WTC11 (cell line): ENCODE results near the gene LOXL3. TPM values are rescaled to one million over a fixed set of nuclear protein-coding genes. Genes with fewer than 3 reads are reported as not detected.

Source experiments
- CREB1 ChIP-seq: sonication (generic); formaldehyde crosslinking; IDR thresholded peaks from 2 replicates; pipeline ENCODE4 v1.8.0; 2023; ENCODE audit warnings: mild to moderate bottlenecking, missing genetic modification reagents
- CREM ChIP-seq: sonication (generic); formaldehyde crosslinking; IDR thresholded peaks from 2 replicates; pipeline ENCODE4 v1.8.1; 2022; ENCODE audit warnings: mild to moderate bottlenecking, missing genetic modification reagents, moderate library complexity
- CTCF ChIP-seq: fragments of 200-600 bp; IDR thresholded peaks from 2 replicates; pipeline ENCODE4 v1.8.0; 2022; ENCODE audit warnings: antibody characterized with exemption
- ESRRA ChIP-seq: sonication (generic); formaldehyde crosslinking; IDR thresholded peaks from 2 replicates; pipeline ENCODE4 v1.8.1; 2022; ENCODE audit warnings: mild to moderate bottlenecking, missing genetic modification reagents, borderline replicate concordance
- JAZF1 ChIP-seq: fragments of 250-450 bp; sonication (Bioruptor Pico); IDR thresholded peaks from 2 replicates; pipeline ENCODE4 v1.9.0; 2021; ENCODE audit warnings: moderate library complexity, mild to moderate bottlenecking, inconsistent platforms
- PRRX2 ChIP-seq: fragments of 250-450 bp; sonication (Bioruptor Pico); IDR thresholded peaks from 2 replicates; pipeline ENCODE4 v1.8.0; 2021; ENCODE audit warnings: mild to moderate bottlenecking
- RORB ChIP-seq: fragments of 250-450 bp; sonication (Bioruptor Pico); IDR thresholded peaks from 2 replicates; pipeline ENCODE4 v1.9.0; 2021; ENCODE audit warnings: mild to moderate bottlenecking
- STAT6 ChIP-seq: sonication (generic); formaldehyde crosslinking; conservative IDR thresholded peaks from 2 replicates; pipeline ENCODE4 v1.8.1; 2023; ENCODE audit warnings: mild to moderate bottlenecking, low read depth, missing genetic modification reagents, moderate library complexity
- TEAD1 ChIP-seq: sonication (generic); formaldehyde crosslinking; IDR thresholded peaks from 2 replicates; pipeline ENCODE4 v1.8.0; 2022; ENCODE audit warnings: mild to moderate bottlenecking, missing genetic modification reagents
- TP53 ChIP-seq: sonication (generic); formaldehyde crosslinking; IDR thresholded peaks from 2 replicates; pipeline ENCODE4 v1.8.1; 2023; ENCODE audit warnings: mild to moderate bottlenecking, missing genetic modification reagents
- ZNF121 ChIP-seq: sonication (generic); formaldehyde crosslinking; IDR thresholded peaks from 2 replicates; pipeline ENCODE4 v1.8.0; 2023; ENCODE audit warnings: missing genetic modification reagents
- ZNF219 ChIP-seq: sonication (generic); formaldehyde crosslinking; IDR thresholded peaks from 2 replicates; pipeline ENCODE4 v1.8.0; 2023; ENCODE audit warnings: missing genetic modification reagents, mild to moderate bottlenecking, borderline replicate concordance
- ZNF317 ChIP-seq: sonication (generic); formaldehyde crosslinking; IDR thresholded peaks from 2 replicates; pipeline ENCODE4 v1.8.1; 2023; ENCODE audit warnings: low read depth, mild to moderate bottlenecking, moderate library complexity, missing genetic modification reagents, borderline replicate concordance
- total RNA-seq: library from RNA; stranded (reverse); gene quantifications from 3 replicates; pipeline ENCODE4 v1.2.3, GENCODE V29; 2021
- TF ChIP-seq, protein P1 (sequence below): fragments of 250-450 bp; sonication (Bioruptor Pico); IDR thresholded peaks from 2 replicates; pipeline ENCODE4 v1.9.0; 2021; ENCODE audit warnings: mild to moderate bottlenecking
- TF ChIP-seq, protein P2 (sequence below): sonication (generic); formaldehyde crosslinking; IDR thresholded peaks from 2 replicates; pipeline ENCODE4 v1.8.1; 2022; ENCODE audit warnings: low read depth, missing genetic modification reagents, borderline replicate concordance
- TF ChIP-seq, protein P3 (sequence below): sonication (generic); formaldehyde crosslinking; IDR thresholded peaks from 2 replicates; pipeline ENCODE4 v1.8.0; 2023; ENCODE audit warnings: mild to moderate bottlenecking, missing genetic modification reagents
- TF ChIP-seq, protein P4 (sequence below): sonication (generic); formaldehyde crosslinking; IDR thresholded peaks from 2 replicates; pipeline ENCODE4 v1.8.1; 2023; ENCODE audit warnings: mild to moderate bottlenecking, missing genetic modification reagents, moderate library complexity
- TF ChIP-seq, protein P5 (sequence below): sonication (generic); formaldehyde crosslinking; IDR thresholded peaks from 2 replicates; pipeline ENCODE4 v1.8.0; 2023; ENCODE audit warnings: missing genetic modification reagents, mild to moderate bottlenecking, borderline replicate concordance

Gene LOXL3
- total RNA-seq, 1 experiment from 2014 or later: 21.1 TPM

GRCh38 chr2:74515981-74516633 lies 37.6 kb downstream of the LOXL3 start (continued):
- TF ChIP-seq, protein P1, sequence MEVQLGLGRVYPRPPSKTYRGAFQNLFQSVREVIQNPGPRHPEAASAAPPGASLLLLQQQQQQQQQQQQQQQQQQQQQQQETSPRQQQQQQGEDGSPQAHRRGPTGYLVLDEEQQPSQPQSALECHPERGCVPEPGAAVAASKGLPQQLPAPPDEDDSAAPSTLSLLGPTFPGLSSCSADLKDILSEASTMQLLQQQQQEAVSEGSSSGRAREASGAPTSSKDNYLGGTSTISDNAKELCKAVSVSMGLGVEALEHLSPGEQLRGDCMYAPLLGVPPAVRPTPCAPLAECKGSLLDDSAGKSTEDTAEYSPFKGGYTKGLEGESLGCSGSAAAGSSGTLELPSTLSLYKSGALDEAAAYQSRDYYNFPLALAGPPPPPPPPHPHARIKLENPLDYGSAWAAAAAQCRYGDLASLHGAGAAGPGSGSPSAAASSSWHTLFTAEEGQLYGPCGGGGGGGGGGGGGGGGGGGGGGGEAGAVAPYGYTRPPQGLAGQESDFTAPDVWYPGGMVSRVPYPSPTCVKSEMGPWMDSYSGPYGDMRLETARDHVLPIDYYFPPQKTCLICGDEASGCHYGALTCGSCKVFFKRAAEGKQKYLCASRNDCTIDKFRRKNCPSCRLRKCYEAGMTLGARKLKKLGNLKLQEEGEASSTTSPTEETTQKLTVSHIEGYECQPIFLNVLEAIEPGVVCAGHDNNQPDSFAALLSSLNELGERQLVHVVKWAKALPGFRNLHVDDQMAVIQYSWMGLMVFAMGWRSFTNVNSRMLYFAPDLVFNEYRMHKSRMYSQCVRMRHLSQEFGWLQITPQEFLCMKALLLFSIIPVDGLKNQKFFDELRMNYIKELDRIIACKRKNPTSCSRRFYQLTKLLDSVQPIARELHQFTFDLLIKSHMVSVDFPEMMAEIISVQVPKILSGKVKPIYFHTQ (CRISPR knock-in tag): no peak
- TF ChIP-seq, protein P2, sequence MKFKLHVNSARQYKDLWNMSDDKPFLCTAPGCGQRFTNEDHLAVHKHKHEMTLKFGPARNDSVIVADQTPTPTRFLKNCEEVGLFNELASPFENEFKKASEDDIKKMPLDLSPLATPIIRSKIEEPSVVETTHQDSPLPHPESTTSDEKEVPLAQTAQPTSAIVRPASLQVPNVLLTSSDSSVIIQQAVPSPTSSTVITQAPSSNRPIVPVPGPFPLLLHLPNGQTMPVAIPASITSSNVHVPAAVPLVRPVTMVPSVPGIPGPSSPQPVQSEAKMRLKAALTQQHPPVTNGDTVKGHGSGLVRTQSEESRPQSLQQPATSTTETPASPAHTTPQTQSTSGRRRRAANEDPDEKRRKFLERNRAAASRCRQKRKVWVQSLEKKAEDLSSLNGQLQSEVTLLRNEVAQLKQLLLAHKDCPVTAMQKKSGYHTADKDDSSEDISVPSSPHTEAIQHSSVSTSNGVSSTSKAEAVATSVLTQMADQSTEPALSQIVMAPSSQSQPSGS (CRISPR knock-in tag): 0 out of 2 replicates have a peak, but pooled peaks have one; percentile 76
- TF ChIP-seq CREM (CRISPR knock-in tag): peak; percentile 54; the same call in 1 of the 2 replicates
- TF ChIP-seq STAT6 (CRISPR knock-in tag): no peak
- no peak for TF ChIP-seq RORB (CRISPR knock-in tag)
- TF ChIP-seq JAZF1 (CRISPR knock-in tag): no peak
- TF ChIP-seq CREB1 (CRISPR knock-in tag): peak; percentile 93
- TF ChIP-seq, protein P3, sequence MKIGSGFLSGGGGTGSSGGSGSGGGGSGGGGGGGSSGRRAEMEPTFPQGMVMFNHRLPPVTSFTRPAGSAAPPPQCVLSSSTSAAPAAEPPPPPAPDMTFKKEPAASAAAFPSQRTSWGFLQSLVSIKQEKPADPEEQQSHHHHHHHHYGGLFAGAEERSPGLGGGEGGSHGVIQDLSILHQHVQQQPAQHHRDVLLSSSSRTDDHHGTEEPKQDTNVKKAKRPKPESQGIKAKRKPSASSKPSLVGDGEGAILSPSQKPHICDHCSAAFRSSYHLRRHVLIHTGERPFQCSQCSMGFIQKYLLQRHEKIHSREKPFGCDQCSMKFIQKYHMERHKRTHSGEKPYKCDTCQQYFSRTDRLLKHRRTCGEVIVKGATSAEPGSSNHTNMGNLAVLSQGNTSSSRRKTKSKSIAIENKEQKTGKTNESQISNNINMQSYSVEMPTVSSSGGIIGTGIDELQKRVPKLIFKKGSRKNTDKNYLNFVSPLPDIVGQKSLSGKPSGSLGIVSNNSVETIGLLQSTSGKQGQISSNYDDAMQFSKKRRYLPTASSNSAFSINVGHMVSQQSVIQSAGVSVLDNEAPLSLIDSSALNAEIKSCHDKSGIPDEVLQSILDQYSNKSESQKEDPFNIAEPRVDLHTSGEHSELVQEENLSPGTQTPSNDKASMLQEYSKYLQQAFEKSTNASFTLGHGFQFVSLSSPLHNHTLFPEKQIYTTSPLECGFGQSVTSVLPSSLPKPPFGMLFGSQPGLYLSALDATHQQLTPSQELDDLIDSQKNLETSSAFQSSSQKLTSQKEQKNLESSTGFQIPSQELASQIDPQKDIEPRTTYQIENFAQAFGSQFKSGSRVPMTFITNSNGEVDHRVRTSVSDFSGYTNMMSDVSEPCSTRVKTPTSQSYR (CRISPR knock-in tag): 0 out of 2 replicates have a peak, but pooled peaks have one; percentile 86
- TF ChIP-seq, protein P4, sequence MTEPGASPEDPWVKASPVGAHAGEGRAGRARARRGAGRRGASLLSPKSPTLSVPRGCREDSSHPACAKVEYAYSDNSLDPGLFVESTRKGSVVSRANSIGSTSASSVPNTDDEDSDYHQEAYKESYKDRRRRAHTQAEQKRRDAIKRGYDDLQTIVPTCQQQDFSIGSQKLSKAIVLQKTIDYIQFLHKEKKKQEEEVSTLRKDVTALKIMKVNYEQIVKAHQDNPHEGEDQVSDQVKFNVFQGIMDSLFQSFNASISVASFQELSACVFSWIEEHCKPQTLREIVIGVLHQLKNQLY (CRISPR knock-in tag): no peak; the same call in 1 of the 2 replicates
- peak; percentile 96 for TF ChIP-seq TP53 (CRISPR knock-in tag)
- peak; percentile 55; the same call in 1 of the 2 replicates for TF ChIP-seq ZNF121 (CRISPR knock-in tag)
- peak; percentile 92 for TF ChIP-seq TEAD1 (CRISPR knock-in tag)
- TF ChIP-seq ESRRA (CRISPR knock-in tag): peak; percentile 76; the same call in 1 of the 2 replicates
- no peak; the same call in 1 of the 2 replicates for TF ChIP-seq ZNF219 (CRISPR knock-in tag)
- no peak; the same call in none of the 2 replicates for TF ChIP-seq ZNF317 (CRISPR knock-in tag)
- TF ChIP-seq CTCF: no peak
- TF ChIP-seq, protein P5, sequence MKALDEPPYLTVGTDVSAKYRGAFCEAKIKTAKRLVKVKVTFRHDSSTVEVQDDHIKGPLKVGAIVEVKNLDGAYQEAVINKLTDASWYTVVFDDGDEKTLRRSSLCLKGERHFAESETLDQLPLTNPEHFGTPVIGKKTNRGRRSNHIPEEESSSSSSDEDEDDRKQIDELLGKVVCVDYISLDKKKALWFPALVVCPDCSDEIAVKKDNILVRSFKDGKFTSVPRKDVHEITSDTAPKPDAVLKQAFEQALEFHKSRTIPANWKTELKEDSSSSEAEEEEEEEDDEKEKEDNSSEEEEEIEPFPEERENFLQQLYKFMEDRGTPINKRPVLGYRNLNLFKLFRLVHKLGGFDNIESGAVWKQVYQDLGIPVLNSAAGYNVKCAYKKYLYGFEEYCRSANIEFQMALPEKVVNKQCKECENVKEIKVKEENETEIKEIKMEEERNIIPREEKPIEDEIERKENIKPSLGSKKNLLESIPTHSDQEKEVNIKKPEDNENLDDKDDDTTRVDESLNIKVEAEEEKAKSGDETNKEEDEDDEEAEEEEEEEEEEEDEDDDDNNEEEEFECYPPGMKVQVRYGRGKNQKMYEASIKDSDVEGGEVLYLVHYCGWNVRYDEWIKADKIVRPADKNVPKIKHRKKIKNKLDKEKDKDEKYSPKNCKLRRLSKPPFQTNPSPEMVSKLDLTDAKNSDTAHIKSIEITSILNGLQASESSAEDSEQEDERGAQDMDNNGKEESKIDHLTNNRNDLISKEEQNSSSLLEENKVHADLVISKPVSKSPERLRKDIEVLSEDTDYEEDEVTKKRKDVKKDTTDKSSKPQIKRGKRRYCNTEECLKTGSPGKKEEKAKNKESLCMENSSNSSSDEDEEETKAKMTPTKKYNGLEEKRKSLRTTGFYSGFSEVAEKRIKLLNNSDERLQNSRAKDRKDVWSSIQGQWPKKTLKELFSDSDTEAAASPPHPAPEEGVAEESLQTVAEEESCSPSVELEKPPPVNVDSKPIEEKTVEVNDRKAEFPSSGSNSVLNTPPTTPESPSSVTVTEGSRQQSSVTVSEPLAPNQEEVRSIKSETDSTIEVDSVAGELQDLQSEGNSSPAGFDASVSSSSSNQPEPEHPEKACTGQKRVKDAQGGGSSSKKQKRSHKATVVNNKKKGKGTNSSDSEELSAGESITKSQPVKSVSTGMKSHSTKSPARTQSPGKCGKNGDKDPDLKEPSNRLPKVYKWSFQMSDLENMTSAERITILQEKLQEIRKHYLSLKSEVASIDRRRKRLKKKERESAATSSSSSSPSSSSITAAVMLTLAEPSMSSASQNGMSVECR (CRISPR knock-in tag): peak; percentile 79
- no peak for TF ChIP-seq PRRX2 (CRISPR knock-in tag)
